Pancreas (tissue), 10 donors: ENCODE measurements around the gene IDUA. TPM values are rescaled to one million over a fixed set of nuclear protein-coding genes. Genes with fewer than 3 reads are reported as not detected.
A peak's percentile ranks its signal among the peaks of the same experiment; 100 is the strongest.

ENCODE experiments used
- ATAC-seq, 4 donors: fragments of 200-7000 bp; cut with Tn5 transposase; one replicate each; pipeline versions ENCODE4 v1.8.0 to v1.9.1; 2020; ENCODE audit warnings: mild to moderate bottlenecking in 4 of 4, moderate library complexity in 4 of 4
- DNase-seq, 6 donors: peaks; one replicate each; pipeline ENCODE4 v3.0.0-alpha.2; 2020
- FAIRE-seq: peaks from 2 replicates; lab custom pipeline; 2012; peaks lifted over from hg19 to GRCh38; lab: Jason Lieb, UNC
- H3K27ac ChIP-seq, 4 donors: fragments of 200-600 bp; sonication (generic); 1 replicate in 3 of 4; 2 replicates in 1 of 4; pipeline versions ENCODE4 v1.5.0 to v1.8.0; 2020
- H3K27me3 ChIP-seq, 4 donors: fragments of 200-600 bp; one replicate each; pipeline ENCODE4 v1.8.0; 2021
- H3K36me3 ChIP-seq, 3 donors: fragments of 200-600 bp; sonication (generic) in 1 of 3; one replicate each; pipeline versions ENCODE4 v1.5.0 to v1.8.0; 2020 to 2021
- H3K4me1 ChIP-seq, 3 donors: fragments of 200-600 bp; one replicate each; pipeline ENCODE4 v1.8.0; 2021
- H3K4me3 ChIP-seq, 4 donors: fragments of 200-600 bp; sonication (generic) in 2 of 4; one replicate each; pipeline versions ENCODE4 v1.5.0 to v1.8.0; 2020 to 2021
- H3K9me3 ChIP-seq, 4 donors: fragments of 200-600 bp; one replicate each; pipeline ENCODE4 v1.8.0; 2021
- WGBS, 2 donors: extraction: QIAGEN DNeasy Blood & Tissue Kit; methylation state at CpG; one replicate each; pipeline ENCODE4 v1.1.7; 2013; 5-methylcytosine and 5-hydroxymethylcytosine counted together
- intact Hi-C, 3 donors: fragments of 100-400 bp; cut with DNase I; formaldehyde crosslinking; loops; one replicate each; pipeline versions ENCODE4 v1.11.1 to v1.14.2; 2022
- polyA plus RNA-seq, 2 donors: library from polyadenylated mRNA; stranded (reverse); fragments of 200-250 nt; gene quantifications; one replicate each; pipeline ENCODE4 v1.2.3, GENCODE V29; 2013
- total RNA-seq, 6 donors: library from RNA; stranded (reverse); fragmentation: NEBNext Ultra II Directional in 4 of 6; extraction: Animal tissue kit (Norgen Biotek cat#: 25700) in 4 of 6; gene quantifications; one replicate each; pipeline versions ENCODE4 v1.2.1 to v1.2.4, GENCODE V29; 2021 to 2023
- TF ChIP-seq, protein P1 (sequence below), 4 donors: fragments of 200-600 bp; sonication (generic) in 3 of 4; IDR thresholded peaks; one replicate each; pipeline versions ENCODE4 v1.5.0 to v1.8.0; 2021; ENCODE audit warnings: antibody characterized with exemption in 4 of 4
- donor health status: healthy with polysubstance abuse.
- donor health status: DM: no; HTN: no; CAD: no; lungs with moderate emphysema.
- donor health status: DM: no; HTN: no; CAD: no.
- donor health status: control.
- donor health status: control.
- donor health status: Bipolar disorder and iron deficiency.
- donor health status: DM: yes; HTN: yes; CAD: no.
- donor health status: DM: no; HTN: no; CAD: no.
- donor health status: DM: no; HTN: no; CAD: no.
- donor health status: DM: yes; HTN: yes; CAD: no.

IDUA gene
- total and polyA plus RNA-seq, 8 donors, result 17.6 to 56.9 (median 23.3) TPM

DNA sequence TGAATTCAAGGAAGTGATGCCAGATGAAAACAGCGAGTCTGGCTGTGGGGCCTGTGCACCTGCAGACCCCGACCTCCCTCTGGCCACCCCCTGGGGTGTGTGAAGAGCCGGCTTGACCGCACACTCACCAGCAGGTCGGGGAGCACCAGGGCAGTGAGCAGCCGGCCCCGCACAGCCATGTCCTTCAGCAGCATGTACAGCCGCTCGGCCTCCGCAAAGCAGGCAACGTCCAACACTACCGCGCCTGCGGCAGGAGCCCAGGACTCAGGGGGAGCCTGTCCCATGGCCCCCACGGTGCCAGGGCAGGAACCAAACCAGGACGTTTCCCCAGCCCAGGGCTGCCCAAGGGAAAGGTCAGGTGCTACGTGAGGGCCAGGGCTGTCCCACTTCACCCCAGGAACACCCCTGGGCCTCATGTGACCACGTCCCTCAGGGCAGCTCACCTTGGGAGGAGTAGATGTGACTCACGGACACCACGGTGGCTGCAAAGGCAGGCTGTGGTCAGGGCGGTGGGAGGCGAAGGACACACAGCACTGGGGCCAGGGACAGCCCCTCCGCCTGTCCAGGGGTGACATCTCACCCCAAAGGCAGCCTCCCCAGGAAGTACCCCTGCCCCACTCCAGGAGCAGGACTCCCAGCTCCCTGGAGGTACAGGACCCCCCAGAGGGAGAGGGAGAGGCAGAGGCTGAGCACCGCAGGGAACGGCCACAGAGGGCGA lies 21.6 kb upstream of the IDUA start:
- TF ChIP-seq, protein P1, sequence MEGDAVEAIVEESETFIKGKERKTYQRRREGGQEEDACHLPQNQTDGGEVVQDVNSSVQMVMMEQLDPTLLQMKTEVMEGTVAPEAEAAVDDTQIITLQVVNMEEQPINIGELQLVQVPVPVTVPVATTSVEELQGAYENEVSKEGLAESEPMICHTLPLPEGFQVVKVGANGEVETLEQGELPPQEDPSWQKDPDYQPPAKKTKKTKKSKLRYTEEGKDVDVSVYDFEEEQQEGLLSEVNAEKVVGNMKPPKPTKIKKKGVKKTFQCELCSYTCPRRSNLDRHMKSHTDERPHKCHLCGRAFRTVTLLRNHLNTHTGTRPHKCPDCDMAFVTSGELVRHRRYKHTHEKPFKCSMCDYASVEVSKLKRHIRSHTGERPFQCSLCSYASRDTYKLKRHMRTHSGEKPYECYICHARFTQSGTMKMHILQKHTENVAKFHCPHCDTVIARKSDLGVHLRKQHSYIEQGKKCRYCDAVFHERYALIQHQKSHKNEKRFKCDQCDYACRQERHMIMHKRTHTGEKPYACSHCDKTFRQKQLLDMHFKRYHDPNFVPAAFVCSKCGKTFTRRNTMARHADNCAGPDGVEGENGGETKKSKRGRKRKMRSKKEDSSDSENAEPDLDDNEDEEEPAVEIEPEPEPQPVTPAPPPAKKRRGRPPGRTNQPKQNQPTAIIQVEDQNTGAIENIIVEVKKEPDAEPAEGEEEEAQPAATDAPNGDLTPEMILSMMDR (IDR thresholded peaks at IDR 0.05), result no peak
- Histone ChIP-seq H3K4me1 (no peaks in the 10 kb centered on the region), H3K9me3 (no peaks in the 10 kb centered on the region), H3K27me3 (no peaks in the 10 kb centered on the region), H3K27ac (no peak overlapping the region), H3K36me3 (peaks cover 0 to 8% (median 0%) of the 10 kb centered on the region in 3 donors), H3K4me3 (no peak overlapping the region)
- DNase-seq, result peak in 1 of 6 donors; percentile 78
- WGBS, 2 donors, result 93 to 94% methylated on average over 26 of the region's 26 CpGs
- no peak for FAIRE-seq
- ATAC-seq, result no peak
- intact Hi-C loops, result no loop called here

DNA sequence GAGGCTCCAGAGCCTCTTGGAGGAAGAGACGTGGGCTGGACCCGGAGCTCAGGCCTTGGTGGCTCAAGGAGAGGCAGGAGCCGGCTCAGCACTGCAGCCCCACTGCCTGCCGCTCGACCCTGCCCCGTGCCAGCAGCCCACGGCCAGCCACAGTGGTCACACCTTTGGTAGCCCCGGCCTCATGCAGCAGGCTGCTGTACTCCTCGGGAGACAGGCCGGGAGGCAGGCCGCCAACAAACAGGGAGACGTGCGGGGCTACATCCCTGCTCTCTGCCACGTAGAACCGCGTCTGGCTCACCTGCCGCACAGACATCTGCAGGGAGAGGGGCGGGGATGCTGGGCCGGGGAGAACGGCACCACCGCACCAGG lies 21.1 kb upstream of the IDUA start:
- no peak overlapping the region for H3K4me3 ChIP-seq
- H3K27me3 ChIP-seq, result no peaks in the 10 kb centered on the region
- H3K36me3 ChIP-seq, result peaks cover 0 to 8% (median 0%) of the 10 kb centered on the region in 3 donors
- no peak for FAIRE-seq
- intact Hi-C loops, result no loop called here
- peak in 1 of 6 donors; percentile 74 for DNase-seq
- no peak overlapping the region for H3K27ac ChIP-seq
- no peaks in the 10 kb centered on the region for H3K4me1 ChIP-seq
- ATAC-seq, result no peak
- H3K9me3 ChIP-seq, result no peaks in the 10 kb centered on the region
- WGBS, 2 donors, result 93 to 94% methylated on average over 20 to 21 of the region's 21 CpGs
- TF ChIP-seq, protein P1 (IDR thresholded peaks at IDR 0.05), result no peak

DNA sequence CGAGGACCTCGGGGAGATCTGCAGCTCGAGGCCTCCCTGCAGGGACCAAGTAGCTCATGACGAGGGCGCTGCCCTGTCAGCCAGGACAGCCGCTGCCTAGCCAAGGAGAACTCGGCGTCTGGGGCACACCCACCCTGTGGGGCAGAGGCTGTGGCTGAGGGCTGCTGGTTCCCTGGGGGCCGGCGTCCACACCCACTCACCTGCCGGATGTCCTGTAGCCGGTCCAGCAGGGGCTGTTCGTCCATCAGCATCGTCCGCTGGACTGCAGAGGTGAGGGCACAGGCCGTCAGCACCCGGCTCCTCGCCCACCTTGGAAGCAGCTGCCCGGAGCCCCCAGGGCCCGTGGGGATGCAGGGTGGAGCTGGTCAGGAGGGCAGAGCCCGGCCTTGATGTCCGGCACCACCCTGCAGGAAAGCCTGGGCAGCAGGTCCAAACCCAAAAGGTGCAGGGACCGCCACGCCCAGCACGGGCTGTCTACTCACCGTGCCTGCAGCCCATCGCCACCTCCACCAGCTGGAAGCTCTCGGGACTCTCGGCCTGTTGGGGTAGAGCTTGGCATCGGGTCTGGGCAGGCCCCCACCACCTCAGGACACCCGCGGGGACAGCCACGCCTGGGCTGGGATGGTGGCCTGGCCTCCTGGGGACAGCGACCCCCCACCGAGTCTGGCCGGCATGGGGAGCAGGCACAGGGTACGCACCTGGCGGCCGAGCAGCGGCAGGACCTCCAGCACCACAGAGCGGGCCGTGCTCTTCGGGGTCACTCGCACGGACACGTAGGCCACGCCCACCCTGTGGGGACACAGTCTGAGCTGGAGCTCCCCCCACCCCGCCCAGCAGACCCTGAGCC lies 20.4 kb upstream of the IDUA start:
- FAIRE-seq (no peak), DNase-seq (peak in 1 of 6 donors; percentile 81), ATAC-seq (no peak)
- H3K36me3 ChIP-seq, result peaks cover 0 to 8% (median 0%) of the 10 kb centered on the region in 3 donors
- peaks cover 0 to 4% (median 0%) of the 10 kb centered on the region in 3 donors for H3K4me1 ChIP-seq
- no peak overlapping the region for H3K4me3 ChIP-seq
- 92% methylated on average over 47 to 48 of the region's 48 CpGs for WGBS, 2 donors
- H3K9me3 ChIP-seq, result no peaks in the 10 kb centered on the region
- H3K27me3 ChIP-seq, result no peaks in the 10 kb centered on the region
- TF ChIP-seq, protein P1 (IDR thresholded peaks at IDR 0.05), result no peak
- intact Hi-C loops, result no loop called here
- no peak overlapping the region for H3K27ac ChIP-seq

DNA sequence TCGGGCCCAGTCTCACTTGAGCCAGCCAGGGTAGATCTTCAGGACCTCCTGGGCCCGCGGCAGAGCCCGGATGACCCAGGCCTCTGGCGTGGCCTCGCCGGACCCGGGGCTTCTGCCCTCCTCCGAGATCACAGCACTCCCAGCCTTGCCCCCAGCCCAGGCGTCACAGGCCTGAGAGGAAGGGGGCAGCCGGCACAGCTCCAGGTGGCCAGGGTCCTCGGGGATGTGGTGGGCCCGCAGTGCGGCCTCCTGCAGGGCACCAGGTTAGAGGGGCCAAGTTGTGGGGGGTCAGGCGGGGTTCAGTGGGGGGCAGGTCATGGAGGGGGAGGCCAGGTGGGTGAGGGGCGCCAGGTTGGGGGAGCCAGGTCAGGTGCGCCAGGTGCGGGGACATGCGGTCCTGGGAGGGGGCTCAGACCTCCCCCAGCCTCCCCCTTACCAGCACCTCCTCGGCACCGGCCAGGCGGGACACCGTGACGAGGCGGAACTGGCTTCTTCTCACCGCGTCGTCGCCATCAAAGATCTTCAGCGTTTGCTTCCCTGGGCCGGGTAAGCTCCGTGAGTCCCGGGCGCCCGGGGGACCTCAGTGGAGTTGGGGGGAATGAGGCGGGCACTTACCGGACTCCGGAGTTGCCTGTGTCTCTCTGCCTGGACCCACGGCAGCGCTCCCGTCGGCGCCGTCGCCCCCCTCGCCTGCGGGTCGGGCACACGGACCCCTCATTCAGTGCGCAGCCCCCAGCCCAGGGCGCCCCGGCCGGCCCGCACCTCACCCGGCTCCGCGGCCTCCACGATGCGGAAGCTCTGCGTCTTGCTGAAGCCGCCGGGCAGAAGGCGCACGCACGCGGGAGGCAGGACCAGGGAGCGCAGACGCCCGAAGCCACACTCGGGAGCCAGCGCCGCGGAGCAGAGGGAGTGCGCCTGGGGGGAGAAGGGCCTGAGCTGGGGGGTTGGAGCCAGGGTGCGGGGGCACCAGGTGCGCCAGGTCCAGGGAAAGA lies 19.4 kb upstream of the IDUA start:
- peak in 1 of 6 donors; percentile 79 for DNase-seq
- FAIRE-seq, result no peak

More for the DNA sequence above, 19.4 kb upstream of the IDUA start:
- 68 to 69% methylated on average over 72 to 76 of the region's 76 CpGs for WGBS, 2 donors
- TF ChIP-seq, protein P1 (IDR thresholded peaks at IDR 0.05), result no peak
- intact Hi-C loops, result no loop called here
- no peak overlapping the region for H3K4me3 ChIP-seq
- H3K9me3 ChIP-seq, result no peaks in the 10 kb centered on the region
- H3K4me1 ChIP-seq, result peaks cover 6 to 13% (median 9%) of the 10 kb centered on the region in 3 donors
- no peak overlapping the region for H3K27ac ChIP-seq
- H3K36me3 ChIP-seq, result peaks cover 0 to 8% (median 0%) of the 10 kb centered on the region in 3 donors
- ATAC-seq, result no peak
- no peaks in the 10 kb centered on the region for H3K27me3 ChIP-seq
